HepG2 (cell line): Measurements from ENCODE around the gene USP34. TPM values are rescaled to one million over a fixed set of nuclear protein-coding genes. Genes with fewer than 3 reads are reported as not detected.

Source experiments
- DNMT1 ChIP-seq: sonication (generic); formaldehyde crosslinking; IDR thresholded peaks from 2 replicates; pipeline ENCODE4 v1.5.1; 2020; ENCODE audit warnings: mild to moderate bottlenecking, missing genetic modification reagents
- EP300 ChIP-seq, 3 experiments: sonication (generic) in 1 of 3; formaldehyde crosslinking in 1 of 3; IDR thresholded peaks; 2 replicates each; pipeline versions ENCODE4 v1.5.1 to v1.6.1; 2011 to 2020; ENCODE audit warnings: low read depth in 2 of 3, low read length in 2 of 3, borderline replicate concordance in 1 of 3, improper control_type of control experiment in 1 of 3, mild to moderate bottlenecking in 1 of 3, missing genetic modification reagents in 1 of 3, moderate library complexity in 1 of 3
- FOXK1 ChIP-seq: sonication (generic); formaldehyde crosslinking; IDR thresholded peaks from 2 replicates; pipeline ENCODE4 v1.4.0; 2020; ENCODE audit warnings: low read depth, missing genetic modification reagents, borderline replicate concordance
- HMGXB4 ChIP-seq, 2 experiments: sonication (generic) in 1 of 2; formaldehyde crosslinking in 1 of 2; IDR thresholded peaks; 2 replicates each; pipeline versions ENCODE4 v1.4.0 to v1.6.1; 2018 to 2020; ENCODE audit warnings: missing genetic modification reagents in 2 of 2, borderline replicate concordance in 1 of 2, low read depth in 1 of 2, mild to moderate bottlenecking in 1 of 2, missing biosample characterization in 1 of 2
- MXI1 ChIP-seq: IDR thresholded peaks from 3 replicates; pipeline ENCODE4 v1.6.1; 2012; ENCODE audit warnings: low read depth, low read length, inconsistent platforms, borderline replicate concordance
- NFATC3 ChIP-seq: sonication (generic); formaldehyde crosslinking; IDR thresholded peaks from 2 replicates; pipeline ENCODE4 v1.5.1; 2020; ENCODE audit warnings: mild to moderate bottlenecking, missing genetic modification reagents
- PHF20 ChIP-seq: sonication (generic); formaldehyde crosslinking; IDR thresholded peaks from 2 replicates; pipeline ENCODE4 v1.5.0; 2020; ENCODE audit warnings: mild to moderate bottlenecking, missing genetic modification reagents
- PRPF4 ChIP-seq: fragments of 200-400 bp; formaldehyde crosslinking; IDR thresholded peaks from 2 replicates; pipeline ENCODE4 v1.6.1; 2016; ENCODE audit warnings: low read length, low read depth; ENCODE audit not compliant: poor library complexity, severe bottlenecking
- RAD21 ChIP-seq: fragments of 450-650 bp; formaldehyde crosslinking; IDR thresholded peaks from 2 replicates; pipeline ENCODE4 v1.5.0; 2020; ENCODE audit warnings: mild to moderate bottlenecking
- SP1 ChIP-seq, 2 experiments: fragments of 450-650 bp in 1 of 2; sonication (generic) in 1 of 2; formaldehyde crosslinking in 1 of 2; IDR thresholded peaks; 2 replicates each; pipeline versions ENCODE4 v1.4.0 to v1.6.1; 2016 to 2020; ENCODE audit warnings: missing genetic modification reagents in 1 of 2
- TCF12 ChIP-seq, 2 experiments: fragments of 450-650 bp in 1 of 2; sonication (generic) in 1 of 2; formaldehyde crosslinking in 1 of 2; IDR thresholded peaks; 2 replicates each; pipeline versions ENCODE4 v1.6.1 to v1.8.0; 2017 to 2022; ENCODE audit warnings: antibody characterized with exemption in 1 of 2, mild to moderate bottlenecking in 1 of 2, missing genetic modification reagents in 1 of 2, moderate library complexity in 1 of 2
- THAP11 ChIP-seq: IDR thresholded peaks from 2 replicates; pipeline ENCODE4 v1.6.1; 2016; ENCODE audit warnings: missing biosample characterization, missing genetic modification reagents
- ZBTB7B ChIP-seq: sonication (generic); formaldehyde crosslinking; IDR thresholded peaks from 2 replicates; pipeline ENCODE4 v1.4.0; 2020; ENCODE audit warnings: missing genetic modification reagents
- ZFX ChIP-seq: sonication (generic); formaldehyde crosslinking; IDR thresholded peaks from 2 replicates; pipeline ENCODE4 v1.4.0; 2020; ENCODE audit warnings: mild to moderate bottlenecking, low read depth, missing genetic modification reagents, moderate library complexity
- ZNF138 ChIP-seq: sonication (generic); formaldehyde crosslinking; IDR thresholded peaks from 2 replicates; pipeline ENCODE4 v1.5.0; 2020; ENCODE audit warnings: mild to moderate bottlenecking, low read depth, missing genetic modification reagents
- ZNF275 ChIP-seq: sonication (generic); formaldehyde crosslinking; IDR thresholded peaks from 2 replicates; pipeline ENCODE4 v1.8.0; 2022; ENCODE audit warnings: missing genetic modification reagents, mild to moderate bottlenecking, inconsistent platforms, borderline replicate concordance
- ZNF281 ChIP-seq: sonication (generic); formaldehyde crosslinking; IDR thresholded peaks from 2 replicates; pipeline ENCODE4 v1.4.0; 2020; ENCODE audit warnings: missing genetic modification reagents, borderline replicate concordance
- ZNF292 ChIP-seq: sonication (generic); formaldehyde crosslinking; IDR thresholded peaks from 2 replicates; pipeline ENCODE4 v1.8.1; 2022; ENCODE audit warnings: mild to moderate bottlenecking, low read depth, missing genetic modification reagents, borderline replicate concordance
- ZNF709 ChIP-seq: sonication (generic); formaldehyde crosslinking; IDR thresholded peaks from 2 replicates; pipeline ENCODE4 v1.5.0; 2020; ENCODE audit warnings: mild to moderate bottlenecking, missing genetic modification reagents
- ZNF766 ChIP-seq: sonication (generic); formaldehyde crosslinking; IDR thresholded peaks from 2 replicates; pipeline ENCODE4 v1.5.0; 2020; ENCODE audit warnings: missing genetic modification reagents, borderline replicate concordance
- ZNF790 ChIP-seq: sonication (generic); formaldehyde crosslinking; IDR thresholded peaks from 2 replicates; pipeline ENCODE4 v1.8.0; 2022; ENCODE audit warnings: missing genetic modification reagents, mild to moderate bottlenecking, borderline replicate concordance
- polyA plus RNA-seq, 8 experiments: library from polyadenylated mRNA; depleted of rRNA in 3 of 8; stranded (reverse) in 7 of 8; unstranded in 1 of 8; fragments of >200 nt; fragmentation: Illumina TruSeq in 4 of 8; extraction: Trizol in 4 of 8; gene quantifications; 2 replicates each; pipeline versions ENCODE4 v1.2.1 to v1.2.3, GENCODE V29; 2011 to 2016; ENCODE audit warnings: low read depth in 4 of 8, missing spikeins in 1 of 8, mixed read lengths in 1 of 8; ENCODE audit not compliant: insufficient read depth in 1 of 8
- total RNA-seq, 5 experiments: library from RNA; depleted of rRNA; stranded (reverse); fragments of >200 nt; fragmentation: Illumina TruSeq; extraction: Trizol; gene quantifications; 2 replicates each; pipeline ENCODE4 v1.2.3, GENCODE V29; 2016; ENCODE audit warnings: low read depth in 1 of 5

Gene USP34
- total and polyA plus RNA-seq, 2 of the 13 experiments (the other 11 are each of a cell fraction or from before 2014, with no cell fraction given): 99.2 to 100 TPM

GRCh38 chr2:61470122-61470951 is 550 bp downstream of the USP34 start (continued):
- TF ChIP-seq EP300 (IDR thresholded peaks at IDR 0.05; ENCODE audit: low read depth in 2 of 2, low read length in 2 of 2) (peak in 1 of 2 experiments; percentile 10; a peak in 1 of 4 replicates), EP300 (CRISPR knock-in tag; IDR thresholded peaks at IDR 0.05; ENCODE audit: borderline replicate concordance) (no peak), FOXK1 (CRISPR knock-in tag) (0 out of 2 replicates have a peak, but pooled peaks have one; percentile 4), ZNF292 (peak; percentile 11; the same call in 1 of the 2 replicates), ZNF709 (CRISPR knock-in tag) (peak; percentile 3; the same call in 1 of the 2 replicates), TCF12 (IDR thresholded peaks at IDR 0.05) (no peak), TCF12 (CRISPR knock-in tag; IDR thresholded peaks at IDR 0.05) (no peak), NFATC3 (CRISPR knock-in tag) (no peak), ZNF790 (CRISPR knock-in tag) (0 out of 2 replicates have a peak, but pooled peaks have one; percentile 65), DNMT1 (CRISPR knock-in tag) (no peak), ZFX (CRISPR knock-in tag) (peak; percentile 70), PRPF4 (peak; percentile 78), ZNF275 (CRISPR knock-in tag) (peak; percentile 41; the same call in 1 of the 2 replicates), ZBTB7B (CRISPR knock-in tag) (0 out of 2 replicates have a peak, but pooled peaks have one; percentile 6), ZNF766 (CRISPR knock-in tag) (0 out of 2 replicates have a peak, but pooled peaks have one; percentile 16), RAD21 (CRISPR knock-in tag) (peak; percentile 47; the same call in 1 of the 2 replicates), HMGXB4 (CRISPR knock-in tag; IDR thresholded peaks at IDR 0.05; ENCODE audit: borderline replicate concordance in 1 of 2, low read depth in 1 of 2) (peak; percentile 59 to 64; a peak in 2 of 4 replicates), PHF20 (CRISPR knock-in tag) (0 out of 2 replicates have a peak, but pooled peaks have one; percentile 5), THAP11 (no peak), MXI1 (0 out of 3 replicates have a peak, but pooled peaks have one; percentile 11), SP1 (IDR thresholded peaks at IDR 0.05) (no peak), SP1 (CRISPR knock-in tag; IDR thresholded peaks at IDR 0.05) (peak; percentile 8; the same call in 1 of the 2 replicates), ZNF281 (CRISPR knock-in tag) (peak; percentile 80), ZNF138 (CRISPR knock-in tag) (0 out of 2 replicates have a peak, but pooled peaks have one; percentile 34)
